IMR-90 (cell line): ENCODE measurements around the gene PLEK. TPM values are rescaled to one million over a fixed set of nuclear protein-coding genes. Genes with fewer than 3 reads are reported as not detected.

Experiments used
- ATAC-seq: fragments of 200-7000 bp; cut with Tn5 transposase; 2 replicates; pipeline ENCODE4 v1.9.1; 2020; ENCODE audit warnings: low read depth, mild to moderate bottlenecking, moderate library complexity
- BruUV-seq: library from RNA; stranded (reverse); fragments of 400-500 nt; replicated peaks from 2 replicates; lab custom pipeline; 2021; lab: Mats Ljungman, UMichigan
- CTCF ChIA-PET: fragments of 300-600 bp; formaldehyde crosslinking; extraction: SDS; loops from one replicate; lab custom pipeline; 2021; ENCODE audit warnings: antibody characterized with exemption; lab: Yijun Ruan, JAX
- POLR2A ChIA-PET: fragments of 300-600 bp; sonication (Branson Sonifier 250); formaldehyde crosslinking; loops from one replicate; lab custom pipeline; 2022; ENCODE audit warnings: antibody characterized with exemption; ENCODE audit not compliant: unreplicated experiment; lab: Charles Lee
- DNase-seq: peaks from one replicate; pipeline ENCODE4 v3.0.0; 2013
- H2AFZ ChIP-seq: replicated peaks from 2 replicates; pipeline ENCODE3; 2013; ENCODE audit warnings: low read length, mild to moderate bottlenecking; ENCODE audit not compliant: poor library complexity
- H2AK5ac ChIP-seq: 2 replicates; pipeline ENCODE4 v1.6.1; 2013; ENCODE audit warnings: low read depth, low read length, inconsistent platforms
- H2AK9ac ChIP-seq: replicated peaks from 2 replicates; pipeline ENCODE3; 2013; ENCODE audit warnings: mild to moderate bottlenecking, low read depth, low read length, moderate library complexity; ENCODE audit not compliant: poor library complexity
- H2BK120ac ChIP-seq: 2 replicates; pipeline ENCODE4 v1.6.1; 2013; ENCODE audit warnings: low read depth, low read length, inconsistent platforms
- H2BK15ac ChIP-seq: 3 replicates; pipeline ENCODE4 v1.6.1; 2013; ENCODE audit warnings: low read depth, low read length, inconsistent platforms
- H2BK20ac ChIP-seq: 2 replicates; pipeline ENCODE4 v1.6.1; 2013; ENCODE audit warnings: low read depth, mild to moderate bottlenecking, inconsistent platforms, low read length, moderate library complexity
- H2BK5ac ChIP-seq: 2 replicates; pipeline ENCODE4 v1.6.1; 2013; ENCODE audit warnings: mild to moderate bottlenecking, low read depth, low read length, inconsistent platforms; ENCODE audit not compliant: poor library complexity, severe bottlenecking
- H3K14ac ChIP-seq: replicated peaks from 2 replicates; pipeline ENCODE4 v1.6.1; 2013; ENCODE audit warnings: low read depth, low read length, inconsistent platforms
- H3K18ac ChIP-seq: 2 replicates; pipeline ENCODE4 v1.6.1; 2013; ENCODE audit warnings: low read depth, low read length, control low read depth
- H3K23ac ChIP-seq: 2 replicates; pipeline ENCODE4 v1.6.1; 2013; ENCODE audit warnings: low read depth, low read length, inconsistent platforms
- H3K27ac ChIP-seq: 2 replicates; pipeline ENCODE4 v1.5.1; 2013; ENCODE audit warnings: mild to moderate bottlenecking, control low read depth, low read length; ENCODE audit not compliant: insufficient read depth
- H3K27me3 ChIP-seq: 2 replicates; pipeline ENCODE4 v1.6.1; 2013; ENCODE audit warnings: low read length; ENCODE audit not compliant: control insufficient read depth, insufficient read depth
- H3K36me3 ChIP-seq: 2 replicates; pipeline ENCODE4 v1.6.1; 2013; ENCODE audit warnings: low read length, mixed read lengths; ENCODE audit not compliant: control insufficient read depth, insufficient read depth
- H3K4ac ChIP-seq: 2 replicates; pipeline ENCODE4 v1.6.1; 2013; ENCODE audit warnings: low read depth, low read length, inconsistent platforms
- H3K4me1 ChIP-seq: 2 replicates; pipeline ENCODE4 v1.6.1; 2013; ENCODE audit warnings: low read length, mixed read lengths; ENCODE audit not compliant: control insufficient read depth, insufficient read depth
- H3K4me2 ChIP-seq: 2 replicates; pipeline ENCODE4 v1.6.1; 2013; ENCODE audit warnings: low read depth, mild to moderate bottlenecking, control low read depth, low read length, moderate library complexity
- H3K4me3 ChIP-seq: 2 replicates; pipeline ENCODE4 v1.5.1; 2013; ENCODE audit warnings: low read depth, mild to moderate bottlenecking, control low read depth, low read length, moderate library complexity; ENCODE audit not compliant: insufficient read depth
- H3K56ac ChIP-seq: 2 replicates; pipeline ENCODE4 v1.6.1; 2013; ENCODE audit warnings: low read length, inconsistent platforms; ENCODE audit not compliant: insufficient read depth; ENCODE audit errors: extremely low read depth
- H3K79me1 ChIP-seq, 2 experiments: 2 replicates each; pipeline ENCODE4 v1.6.1; 2013; ENCODE audit warnings: low read length in 2 of 2, inconsistent platforms in 1 of 2, low read depth in 1 of 2
- H3K9ac ChIP-seq: 2 replicates; pipeline ENCODE4 v1.6.1; 2013; ENCODE audit warnings: low read depth, low read length, control low read depth
- H3K9me1 ChIP-seq: 2 replicates; pipeline ENCODE4 v1.6.1; 2013; ENCODE audit warnings: low read length, inconsistent platforms; ENCODE audit not compliant: insufficient read depth
- H3K9me3 ChIP-seq: 2 replicates; pipeline ENCODE4 v1.6.1; 2013; ENCODE audit warnings: low read length; ENCODE audit not compliant: control insufficient read depth, insufficient read depth
- H4K20me1 ChIP-seq: 2 replicates; pipeline ENCODE4 v1.6.1; 2013; ENCODE audit warnings: low read length, inconsistent platforms; ENCODE audit not compliant: insufficient read depth
- H4K5ac ChIP-seq: 2 replicates; pipeline ENCODE4 v1.6.1; 2013; ENCODE audit warnings: mild to moderate bottlenecking, low read depth, low read length, control low read depth
- H4K8ac ChIP-seq, 2 experiments: 2 replicates each; pipeline ENCODE4 v1.6.1; 2013; ENCODE audit warnings: low read depth in 2 of 2, low read length in 2 of 2, control low read depth in 1 of 2, inconsistent platforms in 1 of 2
- H4K91ac ChIP-seq: 2 replicates; pipeline ENCODE4 v1.6.1; 2013; ENCODE audit warnings: low read depth, low read length, inconsistent platforms; ENCODE audit not compliant: insufficient read depth
- BHLHE40 ChIP-seq: fragments of 150-350 bp; IDR thresholded peaks from 2 replicates; pipeline ENCODE4 v1.6.1; 2016; ENCODE audit warnings: mild to moderate bottlenecking, low read depth, low read length
- CEBPB ChIP-seq: IDR thresholded peaks from 2 replicates; pipeline ENCODE4 v1.6.1; 2012; ENCODE audit warnings: low read depth, low read length, improper control_type of control experiment
- CHD1 ChIP-seq: IDR thresholded peaks from 2 replicates; pipeline ENCODE4 v1.6.1; 2012; ENCODE audit warnings: low read depth, low read length, improper control_type of control experiment
- FOS ChIP-seq: fragments of 150-350 bp; IDR thresholded peaks from 2 replicates; pipeline ENCODE4 v1.6.1; 2016; ENCODE audit warnings: low read depth, low read length
- MAFK ChIP-seq: IDR thresholded peaks from 2 replicates; pipeline ENCODE4 v1.6.1; 2012; ENCODE audit warnings: low read depth, low read length, improper control_type of control experiment
- MXI1 ChIP-seq: IDR thresholded peaks from 2 replicates; pipeline ENCODE4 v1.6.1; 2012; ENCODE audit warnings: low read depth, mild to moderate bottlenecking, low read length, moderate library complexity, borderline replicate concordance
- NFE2L2 ChIP-seq: fragments of 150-350 bp; IDR thresholded peaks from 2 replicates; pipeline ENCODE4 v1.6.1; 2016; ENCODE audit warnings: low read depth, mild to moderate bottlenecking, low read length
- POLR2A ChIP-seq: IDR thresholded peaks from 2 replicates; pipeline ENCODE4 v1.6.1; 2012; ENCODE audit warnings: mild to moderate bottlenecking, low read depth, low read length
- RAD21 ChIP-seq: IDR thresholded peaks from 2 replicates; pipeline ENCODE4 v1.6.1; 2012; ENCODE audit warnings: low read length, improper control_type of control experiment
- RCOR1 ChIP-seq: IDR thresholded peaks from 2 replicates; pipeline ENCODE4 v1.6.1; 2012; ENCODE audit warnings: mild to moderate bottlenecking, low read length, improper control_type of control experiment; ENCODE audit not compliant: insufficient replicate concordance
- RFX5 ChIP-seq: IDR thresholded peaks from 2 replicates; pipeline ENCODE4 v1.8.0; 2012; ENCODE audit warnings: low read depth, mild to moderate bottlenecking, low read length, moderate library complexity
- SMC3 ChIP-seq: fragments of 150-350 bp; IDR thresholded peaks from 2 replicates; pipeline ENCODE4 v1.6.1; 2016; ENCODE audit warnings: low read depth, mild to moderate bottlenecking, antibody characterized with exemption, low read length, moderate library complexity
- WGBS, 2 experiments: methylation state at CpG; one replicate each; pipeline versions ENCODE4 v1.1.5 to v1.1.7; 2013; ENCODE audit warnings: missing lambda C conversion rate in 2 of 2; ENCODE audit not compliant: insufficient read length in 1 of 2; ENCODE audit errors: extremely low coverage in 2 of 2; 5-methylcytosine and 5-hydroxymethylcytosine counted together
- dilution Hi-C: fragments of 300-500 bp; cut with HindIII; formaldehyde crosslinking; loops from one replicate; pipeline ENCODE4 v1.14.3; 2018; ENCODE audit warnings: low sequenced_read_pairs; ENCODE audit not compliant: unreplicated experiment
- in situ Hi-C: fragments of 300-500 bp; cut with MboI; formaldehyde crosslinking; loops from 3 replicates; pipeline ENCODE4 v1.14.3; 2019; ENCODE audit warnings: low sequenced_read_pairs, inconsistent platforms, mixed read lengths
- intact Hi-C: fragments of 100-400 bp; cut with micrococcal nuclease; formaldehyde crosslinking; loops from 2 replicates; pipeline ENCODE4 v1.10.0; 2022
- polyA plus RNA-seq, 3 experiments: library from polyadenylated mRNA; depleted of rRNA; stranded (reverse); fragments of >200 nt; gene quantifications; 2 replicates each; pipeline ENCODE4 v1.2.3, GENCODE V29; 2012; ENCODE audit warnings: low replicate concordance in 1 of 3
- total RNA-seq: library from RNA; depleted of rRNA; stranded (reverse); fragments of >200 nt; gene quantifications from 2 replicates; pipeline ENCODE4 v1.2.3, GENCODE V29; 2012
- TF ChIP-seq, protein P1 (sequence below): fragments of 150-350 bp; IDR thresholded peaks from 2 replicates; pipeline ENCODE4 v1.6.1; 2017; ENCODE audit warnings: mild to moderate bottlenecking, antibody characterized with exemption, low read length, low read depth
- TF ChIP-seq, protein P2 (sequence below): conservative IDR thresholded peaks from 2 replicates; pipeline ENCODE4 v1.5.1; 2012; ENCODE audit warnings: mild to moderate bottlenecking, low read depth, low read length, improper control_type of control experiment
- TF ChIP-seq, protein P3 (sequence below): fragments of 150-350 bp; IDR thresholded peaks from 2 replicates; pipeline ENCODE4 v1.6.1; 2016; ENCODE audit warnings: low read depth, mild to moderate bottlenecking, low read length, moderate library complexity, borderline replicate concordance

PLEK gene
- total and polyA plus RNA-seq, 2 of the 4 experiments (the other 2 are of a cell fraction): under 0.01 TPM; not detected in 1

DNA sequence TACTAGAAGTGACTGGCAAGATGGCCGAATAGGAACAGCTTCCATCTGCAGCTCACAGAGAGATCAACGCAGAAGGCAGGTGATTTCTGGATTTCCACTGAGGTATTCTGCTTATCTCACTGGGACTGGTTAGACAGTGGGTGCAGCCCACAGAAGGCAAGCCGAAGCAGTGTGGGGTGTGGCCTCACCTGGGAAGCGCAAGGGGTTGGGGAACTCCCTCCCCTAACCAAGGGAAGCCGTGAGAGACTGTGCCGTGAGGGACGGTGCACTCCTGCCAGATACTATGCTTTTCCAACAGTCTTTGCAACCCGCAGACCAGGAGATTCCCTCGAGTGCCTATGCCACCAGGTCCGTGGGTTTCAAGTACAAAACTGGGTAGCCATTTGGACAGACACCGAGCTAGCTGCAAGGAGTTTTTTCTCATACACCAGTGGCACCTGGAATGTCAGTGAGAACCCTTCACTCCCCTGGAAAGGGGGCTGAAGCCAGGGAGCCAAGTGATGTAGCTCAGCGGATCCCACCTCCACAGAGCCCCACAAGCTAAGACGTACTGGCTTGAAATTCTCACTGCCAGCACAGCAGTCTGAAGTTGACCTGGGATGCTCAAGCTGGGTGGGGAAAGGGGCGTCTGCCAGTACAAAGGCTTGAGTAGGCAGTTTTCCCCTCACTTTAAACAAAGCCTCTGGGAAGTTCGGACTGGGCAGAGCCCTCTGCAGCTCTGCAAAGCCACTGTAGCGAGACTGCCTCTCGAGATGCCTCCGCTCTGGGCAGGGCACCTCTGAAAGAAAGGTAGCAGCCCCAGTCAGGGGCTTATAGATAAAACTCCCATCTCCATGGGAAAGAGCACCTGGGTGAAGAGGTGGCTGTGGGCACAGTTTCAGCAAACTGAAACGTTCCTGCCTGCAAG is 40.1 kb downstream of the PLEK start:
- in situ Hi-C loops (no loop called here), dilution Hi-C loops (no loop called here), intact Hi-C loops (no loop called here)
- Histone ChIP-seq H4K91ac (no peak overlapping the region), H3K56ac (no peak overlapping the region), H4K8ac (no peak overlapping the region), H3K79me1 (no peaks in the 10 kb centered on the region), H2BK5ac (no peak overlapping the region), H3K4me1 (no peaks in the 10 kb centered on the region), H3K4ac (no peak overlapping the region), H3K18ac (no peak overlapping the region), H2AFZ (no peak overlapping the region), H3K27ac (no peak overlapping the region), H2AK5ac (no peak overlapping the region), H4K5ac (no peak overlapping the region), H3K36me3 (no peaks in the 10 kb centered on the region), H2AK9ac (no peak overlapping the region), H3K27me3 (peaks cover 23% of the 10 kb centered on the region), H3K9me1 (no peaks in the 10 kb centered on the region), H4K20me1 (no peaks in the 10 kb centered on the region), H2BK120ac (no peak overlapping the region), H3K14ac (no peak overlapping the region), H2BK15ac (no peak overlapping the region), H3K9ac (no peak overlapping the region), H3K23ac (no peak overlapping the region), H3K4me3 (no peak overlapping the region), H3K4me2 (no peak overlapping the region), H3K9me3 (no peaks in the 10 kb centered on the region), H2BK20ac (no peak overlapping the region)
- BruUV-seq: no TSS peak
- ChIA-PET CTCF (no interaction called here), POLR2A (no interaction called here)
- WGBS, 2 experiments: 80% methylated on average over 2 of the region's 19 CpGs; no CpG with 5 or more reads in 1 of the 2 experiments
- no peak for DNase-seq
- no peak for ATAC-seq
- TF ChIP-seq, protein P1, sequence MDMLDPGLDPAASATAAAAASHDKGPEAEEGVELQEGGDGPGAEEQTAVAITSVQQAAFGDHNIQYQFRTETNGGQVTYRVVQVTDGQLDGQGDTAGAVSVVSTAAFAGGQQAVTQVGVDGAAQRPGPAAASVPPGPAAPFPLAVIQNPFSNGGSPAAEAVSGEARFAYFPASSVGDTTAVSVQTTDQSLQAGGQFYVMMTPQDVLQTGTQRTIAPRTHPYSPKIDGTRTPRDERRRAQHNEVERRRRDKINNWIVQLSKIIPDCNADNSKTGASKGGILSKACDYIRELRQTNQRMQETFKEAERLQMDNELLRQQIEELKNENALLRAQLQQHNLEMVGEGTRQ: no peak
- TF ChIP-seq SMC3 (no peak), BHLHE40 (no peak), RAD21 (no peak), POLR2A (no peak), FOS (no peak), RCOR1 (no peak), RFX5 (no peak), CHD1 (no peak), NFE2L2 (no peak), MAFK (no peak), CEBPB (no peak), MXI1 (no peak)
- TF ChIP-seq, protein P2, sequence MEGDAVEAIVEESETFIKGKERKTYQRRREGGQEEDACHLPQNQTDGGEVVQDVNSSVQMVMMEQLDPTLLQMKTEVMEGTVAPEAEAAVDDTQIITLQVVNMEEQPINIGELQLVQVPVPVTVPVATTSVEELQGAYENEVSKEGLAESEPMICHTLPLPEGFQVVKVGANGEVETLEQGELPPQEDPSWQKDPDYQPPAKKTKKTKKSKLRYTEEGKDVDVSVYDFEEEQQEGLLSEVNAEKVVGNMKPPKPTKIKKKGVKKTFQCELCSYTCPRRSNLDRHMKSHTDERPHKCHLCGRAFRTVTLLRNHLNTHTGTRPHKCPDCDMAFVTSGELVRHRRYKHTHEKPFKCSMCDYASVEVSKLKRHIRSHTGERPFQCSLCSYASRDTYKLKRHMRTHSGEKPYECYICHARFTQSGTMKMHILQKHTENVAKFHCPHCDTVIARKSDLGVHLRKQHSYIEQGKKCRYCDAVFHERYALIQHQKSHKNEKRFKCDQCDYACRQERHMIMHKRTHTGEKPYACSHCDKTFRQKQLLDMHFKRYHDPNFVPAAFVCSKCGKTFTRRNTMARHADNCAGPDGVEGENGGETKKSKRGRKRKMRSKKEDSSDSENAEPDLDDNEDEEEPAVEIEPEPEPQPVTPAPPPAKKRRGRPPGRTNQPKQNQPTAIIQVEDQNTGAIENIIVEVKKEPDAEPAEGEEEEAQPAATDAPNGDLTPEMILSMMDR: no peak
- TF ChIP-seq, protein P3, sequence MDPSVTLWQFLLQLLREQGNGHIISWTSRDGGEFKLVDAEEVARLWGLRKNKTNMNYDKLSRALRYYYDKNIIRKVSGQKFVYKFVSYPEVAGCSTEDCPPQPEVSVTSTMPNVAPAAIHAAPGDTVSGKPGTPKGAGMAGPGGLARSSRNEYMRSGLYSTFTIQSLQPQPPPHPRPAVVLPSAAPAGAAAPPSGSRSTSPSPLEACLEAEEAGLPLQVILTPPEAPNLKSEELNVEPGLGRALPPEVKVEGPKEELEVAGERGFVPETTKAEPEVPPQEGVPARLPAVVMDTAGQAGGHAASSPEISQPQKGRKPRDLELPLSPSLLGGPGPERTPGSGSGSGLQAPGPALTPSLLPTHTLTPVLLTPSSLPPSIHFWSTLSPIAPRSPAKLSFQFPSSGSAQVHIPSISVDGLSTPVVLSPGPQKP: no peak
